Measurements from ENCODE around the gene PRSS22.

The PRSS22 gene

GRCh38 chr16:2879854-2880508 is 22.0 kb upstream of the PRSS22 start:
- no peak for DNase-seq

GRCh38 chr16:2874912-2875362 is 17.0 kb upstream of the PRSS22 start:
- DNase-seq = peak; percentile 70

- DNase-seq = no peak
Measured at GRCh38 chr16:2874032-2874911, 16.3 kb upstream of the PRSS22 start.

- no peak for DNase-seq
Measured at GRCh38 chr16:2871926-2872325, 14.0 kb upstream of the PRSS22 start.

- peak; percentile 97 for DNase-seq
Measured at GRCh38 chr16:2867987-2868789, 10.2 kb upstream of the PRSS22 start.

GRCh38 chr16:2867661-2867986 is 9.7 kb upstream of the PRSS22 start:
- DNase-seq = no peak

- no peak for DNase-seq
Measured at GRCh38 chr16:2866431-2866830, 8.5 kb upstream of the PRSS22 start.

- DNase-seq = no peak
Measured at GRCh38 chr16:2865651-2866050, 7.7 kb upstream of the PRSS22 start.

GRCh38 chr16:2860826-2861567 is 3.0 kb upstream of the PRSS22 start:
- DNase-seq = no peak

GRCh38 chr16:2859686-2860265 is 1.8 kb upstream of the PRSS22 start:
- no peak for DNase-seq

- DNase-seq = no peak
Measured at GRCh38 chr16:2858245-2859025, 465 bp upstream of the PRSS22 start.

GRCh38 chr16:2856686-2857450 is 1.1 kb downstream of the PRSS22 start:
- DNase-seq = no peak

- peak; percentile 26 for DNase-seq
Measured at GRCh38 chr16:2856061-2856670, 1.8 kb downstream of the PRSS22 start.

GRCh38 chr16:2855536-2855935 is 2.4 kb downstream of the PRSS22 start:
- DNase-seq = no peak

- no peak for DNase-seq
Measured at GRCh38 chr16:2854700-2855309, 3.2 kb downstream of the PRSS22 start.

- no peak for DNase-seq
Measured at GRCh38 chr16:2853531-2854073, 4.4 kb downstream of the PRSS22 start.

GRCh38 chr16:2852731-2853507 is 5.1 kb downstream of the PRSS22 start:
- DNase-seq = no peak

- DNase-seq = no peak
Measured at GRCh38 chr16:2852003-2852730, 5.8 kb downstream of the PRSS22 start.
